Right cardiac atrium (tissue), 5 donors: Measurements from ENCODE around the gene GSG1. TPM values are rescaled to one million over a fixed set of nuclear protein-coding genes. Genes with fewer than 3 reads are reported as not detected.

Experiments
- ATAC-seq, 2 donors: fragments of 200-7000 bp; cut with Tn5 transposase; one replicate each; pipeline versions ENCODE4 v1.8.0 to v1.9.1; 2020; ENCODE audit warnings: moderate library complexity in 2 of 2, mild to moderate bottlenecking in 1 of 2
- DNase-seq, 3 donors: peaks; one replicate each; pipeline ENCODE4 v3.0.0-alpha.2; 2020
- H3K27ac ChIP-seq: one replicate; pipeline ENCODE4 v1.5.1; 2013; ENCODE audit warnings: mild to moderate bottlenecking, low read length, control low read depth, moderate library complexity
- H3K27me3 ChIP-seq: one replicate; pipeline ENCODE4 v1.6.1; 2013; ENCODE audit not compliant: control insufficient read depth, insufficient read depth
- H3K4me1 ChIP-seq: one replicate; pipeline ENCODE4 v1.6.1; 2013; ENCODE audit warnings: low read length; ENCODE audit not compliant: control insufficient read depth, insufficient read depth
- H3K4me3 ChIP-seq: one replicate; pipeline ENCODE4 v1.5.1; 2013; ENCODE audit warnings: low read length, control low read depth
- H3K9me3 ChIP-seq: one replicate; pipeline ENCODE4 v1.6.1; 2013; ENCODE audit warnings: low read length; ENCODE audit not compliant: control insufficient read depth
- WGBS: extraction: QIAGEN DNeasy Blood & Tissue Kit; methylation state at CpG from one replicate; pipeline ENCODE4 v1.1.7; 2013; 5-methylcytosine and 5-hydroxymethylcytosine counted together
- intact Hi-C, 4 donors: fragments of 100-400 bp; cut with DNase I; formaldehyde crosslinking; loops; one replicate each; pipeline versions ENCODE4 v1.11.0 to v1.14.0; 2022 to 2023
- long read RNA-seq, 4 donors: library from polyadenylated mRNA; unstranded; transcript quantifications; one replicate each; pipeline ENCODE4 v2.0.0, GENCODE V29; 2020 to 2021
- polyA plus RNA-seq: library from polyadenylated mRNA; stranded (reverse); fragments of 200-250 nt; gene quantifications from one replicate; pipeline ENCODE4 v1.2.3, GENCODE V29; 2013
- total RNA-seq, 4 donors: library from RNA; stranded (reverse); fragmentation: NEBNext Ultra II Directional; extraction: Animal tissue kit (Norgen Biotek cat#: 25700); gene quantifications; one replicate each; pipeline ENCODE4 v1.2.1, GENCODE V29; 2021
- donor health status: healthy with polysubstance abuse.
- donor health status: DM: no; HTN: yes; CAD: no.
- donor health status: DM: no; HTN: no; CAD: no.
- donor health status: DM: no; HTN: yes; CAD: no; lungs with severe emphysema.
- donor health status: DM: yes; HTN: yes; CAD: no.

GSG1 gene
- total RNA-seq (not detected), polyA plus RNA-seq (0.07 TPM)
- long read RNA-seq, donor 1: 0 reads
- long read RNA-seq, donor 2: 0 reads
- long read RNA-seq, donor 3: 0 reads
- long read RNA-seq, donor 4: 0 reads

GRCh38 chr12:13103391-13104033, at the start of gene GSG1:
GSG1 (minus strand) TSS chr12:13103667; CDS start chr12:13103512, 155 bp downstream.
- 91% methylated on average over 8 of the region's 8 CpGs for WGBS
- intact Hi-C loops: loop anchor here in 3 of 4 donors (5.0 to 10.0 kb wide), 3 partner anchors 44 to 94 kb away; partner anchors contain the start of gene EMP1 (in 1 of the 3)

GRCh38 chr12:13153180-13153579, 49.7 kb upstream of the GSG1 start:
- Histone ChIP-seq H3K27ac (no peak overlapping the region), H3K4me1 (peaks cover 1% of the 10 kb centered on the region), H3K27me3 (no peaks in the 10 kb centered on the region), H3K9me3 (no peaks in the 10 kb centered on the region), H3K4me3 (no peak overlapping the region)
- WGBS: 83% methylated on average over 7 of the region's 7 CpGs
- DNase-seq: no peak
- intact Hi-C loops: loop anchor here in 2 of 4 donors (5.0 to 10.0 kb wide), 2 partner anchors 44 to 48 kb away; partner anchors contain the start of genes EMP1 (in 1 of the 2) and GSG1 (in 1 of the 2)
- ATAC-seq: no peak

More at GRCh38 chr12:13103391-13104033, at the start of gene GSG1:
- Histone ChIP-seq H3K27me3 (no peaks in the 10 kb centered on the region), H3K4me3 (no peak within 1 kb of the TSS), H3K27ac (peak within 1 kb of the TSS; percentile 91), H3K4me1 (peaks cover 12% of the 10 kb centered on the region), H3K9me3 (no peaks in the 10 kb centered on the region)
- ATAC-seq (no peak), DNase-seq (no peak)

GRCh38 chr12:13152756-13153155, 49.3 kb upstream of the GSG1 start:
- H3K27me3 ChIP-seq: no peaks in the 10 kb centered on the region
- H3K4me1 ChIP-seq: peaks cover 1% of the 10 kb centered on the region
- H3K27ac ChIP-seq: peak overlapping the region; percentile 1
- H3K4me3 ChIP-seq: no peak overlapping the region
- DNase-seq (no peak), ATAC-seq (no peak)
- 81% methylated on average over 6 of the region's 6 CpGs for WGBS
- no peaks in the 10 kb centered on the region for H3K9me3 ChIP-seq
- intact Hi-C loops: loop anchor here in 2 of 4 donors (5.0 to 10.0 kb wide), 2 partner anchors 45 to 48 kb away; partner anchors contain the start of genes EMP1 (in 1 of the 2) and GSG1 (in 1 of the 2)

- no peaks in the 10 kb centered on the region for H3K9me3 ChIP-seq
- ATAC-seq (peak; percentile 73 to 79), DNase-seq (peak; percentile 68 to 88 (median 81))
- peaks cover 1% of the 10 kb centered on the region for H3K4me1 ChIP-seq
- 42% methylated on average over 1 of the region's 1 CpG for WGBS
- H3K27ac ChIP-seq: peak overlapping the region; percentile 1
- intact Hi-C loops: loop anchor here in 2 of 4 donors (5.0 to 10.0 kb wide), 2 partner anchors 45 to 47 kb away; partner anchors contain the start of genes EMP1 (in 1 of the 2) and GSG1 (in 1 of the 2)
- H3K4me3 ChIP-seq: no peak overlapping the region
- no peaks in the 10 kb centered on the region for H3K27me3 ChIP-seq
Measured at GRCh38 chr12:13152281-13152680, 48.8 kb upstream of the GSG1 start.

GRCh38 chr12:13149411-13149810, 45.9 kb upstream of the GSG1 start:
- no peaks in the 10 kb centered on the region for H3K27me3 ChIP-seq
- H3K4me3 ChIP-seq: no peak overlapping the region
- intact Hi-C loops: loop anchor here in 1 of 4 donors (5.0 kb wide), 1 partner anchor 47 kb away; the partner anchor contains the start of gene GSG1
- WGBS: 45% methylated on average over 4 of the region's 4 CpGs
- no peak for DNase-seq
- no peaks in the 10 kb centered on the region for H3K9me3 ChIP-seq
- no peak for ATAC-seq
- peak overlapping the region; percentile 84 for H3K27ac ChIP-seq
- peaks cover 4% of the 10 kb centered on the region for H3K4me1 ChIP-seq

GRCh38 chr12:13148485-13148847, 45.0 kb upstream of the GSG1 start:
- ATAC-seq: peak; percentile 39 to 44
- WGBS: 65% methylated on average over 3 of the region's 3 CpGs

GRCh38 chr12:13147688-13148484, 44.4 kb upstream of the GSG1 start:
- WGBS: 61% methylated on average over 12 of the region's 12 CpGs
- H3K27me3 ChIP-seq: no peaks in the 10 kb centered on the region
- ATAC-seq (peak; percentile 30 to 60), DNase-seq (peak; percentile 35 to 77 (median 72))
- no peak overlapping the region for H3K4me3 ChIP-seq
- no peaks in the 10 kb centered on the region for H3K9me3 ChIP-seq
- H3K4me1 ChIP-seq: peaks cover 3% of the 10 kb centered on the region
- peak overlapping the region; percentile 50 for H3K27ac ChIP-seq
- intact Hi-C loops: loop anchor here in 1 of 4 donors (5.0 kb wide), 1 partner anchor 46 kb away; the partner anchor contains the start of gene GSG1

More at GRCh38 chr12:13148485-13148847, 45.0 kb upstream of the GSG1 start:
- intact Hi-C loops: loop anchor here in 1 of 4 donors (5.0 kb wide), 1 partner anchor 46 kb away; the partner anchor contains the start of gene GSG1
- H3K27ac ChIP-seq: peak overlapping the region; percentile 14
- DNase-seq: no peak
- H3K4me3 ChIP-seq: no peak overlapping the region
- no peaks in the 10 kb centered on the region for H3K27me3 ChIP-seq
- no peaks in the 10 kb centered on the region for H3K9me3 ChIP-seq
- peaks cover 3% of the 10 kb centered on the region for H3K4me1 ChIP-seq

GRCh38 chr12:13146336-13146938, 43.0 kb upstream of the GSG1 start:
- H3K27ac ChIP-seq: peak overlapping the region; percentile 79
- no peaks in the 10 kb centered on the region for H3K27me3 ChIP-seq
- H3K4me3 ChIP-seq: no peak overlapping the region
- WGBS: 65% methylated on average over 3 of the region's 3 CpGs
- peak in 2 of 3 donors; percentile 58 to 76 for DNase-seq
- peaks cover 3% of the 10 kb centered on the region for H3K4me1 ChIP-seq
- H3K9me3 ChIP-seq: no peaks in the 10 kb centered on the region
- intact Hi-C loops: loop anchor here in 1 of 4 donors (5.0 kb wide), 1 partner anchor 44 kb away; the partner anchor contains the start of gene GSG1
- ATAC-seq: peak; percentile 87 to 90

- no peak overlapping the region for H3K27ac ChIP-seq
- H3K4me1 ChIP-seq: peaks cover 3% of the 10 kb centered on the region
- H3K4me3 ChIP-seq: no peak overlapping the region
- intact Hi-C loops: no loop called here
- no peaks in the 10 kb centered on the region for H3K27me3 ChIP-seq
- no peak for ATAC-seq
- WGBS: 83% methylated on average over 2 of the region's 2 CpGs
- DNase-seq: no peak
- H3K9me3 ChIP-seq: no peaks in the 10 kb centered on the region
Measured at GRCh38 chr12:13144266-13144828, 40.9 kb upstream of the GSG1 start.

GRCh38 chr12:13142747-13143146, 39.3 kb upstream of the GSG1 start:
- Histone ChIP-seq H3K4me1 (peaks cover 3% of the 10 kb centered on the region), H3K4me3 (no peak overlapping the region), H3K27me3 (no peaks in the 10 kb centered on the region), H3K27ac (no peak overlapping the region), H3K9me3 (no peaks in the 10 kb centered on the region)
- intact Hi-C loops: no loop called here
- DNase-seq (peak in 1 of 3 donors; percentile 73), ATAC-seq (peak; percentile 20 to 23)
- WGBS: 85% methylated on average over 8 of the region's 8 CpGs
